Lower leg skin (tissue), 3 donors: ENCODE measurements around the gene KLRB1.

Experiments used
- POLR2A ChIP-seq, 2 donors: fragments of 450-650 bp; IDR thresholded peaks; one replicate each; pipeline ENCODE4 v1.6.1; 2016 to 2017; ENCODE audit warnings: antibody characterized with exemption in 2 of 2, mild to moderate bottlenecking in 1 of 2, moderate library complexity in 1 of 2
- TF ChIP-seq, protein P1 (sequence below), 3 donors: fragments of 450-650 bp; IDR thresholded peaks; one replicate each; pipeline ENCODE4 v1.5.1; 2016; ENCODE audit warnings: antibody characterized with exemption in 3 of 3, mild to moderate bottlenecking in 3 of 3, moderate library complexity in 2 of 3

DNA sequence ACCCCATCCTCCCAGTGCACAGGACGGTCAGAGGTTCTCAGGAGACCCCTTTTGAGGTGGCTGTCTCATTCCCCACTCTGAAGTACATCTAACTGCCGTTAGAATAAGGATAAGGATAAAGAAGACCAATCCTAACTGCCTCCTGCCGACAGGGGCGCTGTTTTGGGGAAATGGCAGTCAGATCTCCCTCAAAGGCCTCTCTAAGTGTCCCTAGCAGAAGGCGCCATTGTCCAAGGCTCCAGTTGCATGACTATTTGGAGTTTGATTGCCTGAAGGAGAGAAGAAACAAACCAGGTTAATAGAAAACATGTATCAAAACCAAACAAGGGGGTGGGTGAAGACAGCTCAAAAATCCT lies 29.1 kb upstream of the KLRB1 start:
- no peak for TF ChIP-seq POLR2A (IDR thresholded peaks at IDR 0.05)
- TF ChIP-seq, protein P1, sequence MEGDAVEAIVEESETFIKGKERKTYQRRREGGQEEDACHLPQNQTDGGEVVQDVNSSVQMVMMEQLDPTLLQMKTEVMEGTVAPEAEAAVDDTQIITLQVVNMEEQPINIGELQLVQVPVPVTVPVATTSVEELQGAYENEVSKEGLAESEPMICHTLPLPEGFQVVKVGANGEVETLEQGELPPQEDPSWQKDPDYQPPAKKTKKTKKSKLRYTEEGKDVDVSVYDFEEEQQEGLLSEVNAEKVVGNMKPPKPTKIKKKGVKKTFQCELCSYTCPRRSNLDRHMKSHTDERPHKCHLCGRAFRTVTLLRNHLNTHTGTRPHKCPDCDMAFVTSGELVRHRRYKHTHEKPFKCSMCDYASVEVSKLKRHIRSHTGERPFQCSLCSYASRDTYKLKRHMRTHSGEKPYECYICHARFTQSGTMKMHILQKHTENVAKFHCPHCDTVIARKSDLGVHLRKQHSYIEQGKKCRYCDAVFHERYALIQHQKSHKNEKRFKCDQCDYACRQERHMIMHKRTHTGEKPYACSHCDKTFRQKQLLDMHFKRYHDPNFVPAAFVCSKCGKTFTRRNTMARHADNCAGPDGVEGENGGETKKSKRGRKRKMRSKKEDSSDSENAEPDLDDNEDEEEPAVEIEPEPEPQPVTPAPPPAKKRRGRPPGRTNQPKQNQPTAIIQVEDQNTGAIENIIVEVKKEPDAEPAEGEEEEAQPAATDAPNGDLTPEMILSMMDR (IDR thresholded peaks at IDR 0.05), result no peak
